Spleen (tissue), 7 donors: ENCODE results near the gene HIVEP1.

Experiments used
- POLR2A ChIP-seq, 3 donors: fragments of 450-650 bp; IDR thresholded peaks; one replicate each; pipeline ENCODE4 v1.5.1; 2017; ENCODE audit warnings: antibody characterized with exemption in 3 of 3, mild to moderate bottlenecking in 1 of 3
- POLR2AphosphoS5 ChIP-seq, 3 donors: sonication (generic); formaldehyde crosslinking; IDR thresholded peaks; one replicate each; pipeline ENCODE4 v1.5.1; 2017; ENCODE audit warnings: antibody characterized with exemption in 3 of 3
- TF ChIP-seq, protein P1 (sequence below), 11 experiments: fragments of 200-600 bp in 7 of 11; fragments of 450-650 bp in 4 of 11; sonication (generic) in 4 of 11; IDR thresholded peaks in 8 of 11; conservative IDR thresholded peaks in 3 of 11; 1 replicate in 7 of 11; 2 replicates in 4 of 11; pipeline versions ENCODE4 v1.4.0 to v1.8.0; 2016 to 2021; ENCODE audit warnings: antibody characterized with exemption in 11 of 11, inconsistent platforms in 4 of 11, mild to moderate bottlenecking in 1 of 11
- donor health status: DM: no; HTN: no; CAD: no; lungs with moderate emphysema.
- donor health status: DM: no; HTN: no; CAD: no.
- donor health status: DM: no; HTN: no; CAD: no.

DNA sequence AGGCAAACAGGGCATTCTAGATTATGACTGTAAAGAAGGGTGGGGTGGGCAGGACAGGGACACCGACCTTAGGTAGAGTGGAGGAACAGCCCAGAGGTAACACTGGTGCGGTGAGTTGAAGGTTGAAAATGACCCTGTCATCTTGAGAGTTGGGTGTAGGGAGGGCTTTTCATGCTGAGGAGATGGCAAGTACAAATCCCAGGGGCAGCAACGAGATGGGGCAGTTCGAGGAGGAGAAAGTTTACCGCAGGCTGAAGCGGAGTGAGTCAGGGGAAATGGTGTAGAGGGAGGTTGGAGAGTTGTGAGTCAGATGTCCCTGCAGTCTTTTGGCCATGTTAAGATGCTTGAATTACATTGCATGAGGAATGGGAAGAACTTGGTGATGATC, 101.1 kb downstream of the HIVEP1 start:
- TF ChIP-seq, protein P1, sequence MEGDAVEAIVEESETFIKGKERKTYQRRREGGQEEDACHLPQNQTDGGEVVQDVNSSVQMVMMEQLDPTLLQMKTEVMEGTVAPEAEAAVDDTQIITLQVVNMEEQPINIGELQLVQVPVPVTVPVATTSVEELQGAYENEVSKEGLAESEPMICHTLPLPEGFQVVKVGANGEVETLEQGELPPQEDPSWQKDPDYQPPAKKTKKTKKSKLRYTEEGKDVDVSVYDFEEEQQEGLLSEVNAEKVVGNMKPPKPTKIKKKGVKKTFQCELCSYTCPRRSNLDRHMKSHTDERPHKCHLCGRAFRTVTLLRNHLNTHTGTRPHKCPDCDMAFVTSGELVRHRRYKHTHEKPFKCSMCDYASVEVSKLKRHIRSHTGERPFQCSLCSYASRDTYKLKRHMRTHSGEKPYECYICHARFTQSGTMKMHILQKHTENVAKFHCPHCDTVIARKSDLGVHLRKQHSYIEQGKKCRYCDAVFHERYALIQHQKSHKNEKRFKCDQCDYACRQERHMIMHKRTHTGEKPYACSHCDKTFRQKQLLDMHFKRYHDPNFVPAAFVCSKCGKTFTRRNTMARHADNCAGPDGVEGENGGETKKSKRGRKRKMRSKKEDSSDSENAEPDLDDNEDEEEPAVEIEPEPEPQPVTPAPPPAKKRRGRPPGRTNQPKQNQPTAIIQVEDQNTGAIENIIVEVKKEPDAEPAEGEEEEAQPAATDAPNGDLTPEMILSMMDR (IDR thresholded peaks at IDR 0.05 in 8 of 11, conservative IDR thresholded peaks at IDR 0.05 in 3 of 11), result no peak
- TF ChIP-seq POLR2A (IDR thresholded peaks at IDR 0.05) (no peak), POLR2AphosphoS5 (IDR thresholded peaks at IDR 0.05) (no peak)
